Keratinocyte (primary cell): ENCODE data around the gene TMED7. TPM values are rescaled to one million over a fixed set of nuclear protein-coding genes. Genes with fewer than 3 reads are reported as not detected.

Experiments used
- DNase-seq: peaks from one replicate; pipeline ENCODE4 v3.0.0-alpha.2; 2011; ENCODE audit warnings: low read depth, missing footprints, low spot score
- FAIRE-seq: peaks from 2 replicates; lab custom pipeline; 2011; peaks lifted over from hg19 to GRCh38; lab: Jason Lieb, UNC
- H2AFZ ChIP-seq: 2 replicates; pipeline ENCODE4 v1.6.0; 2012; ENCODE audit warnings: low read length, control low read depth, inconsistent platforms; ENCODE audit not compliant: control insufficient read depth
- H3K27ac ChIP-seq: 2 replicates; pipeline ENCODE4 v1.5.1; 2011; ENCODE audit warnings: low read length; ENCODE audit not compliant: control insufficient read depth, insufficient read depth
- H3K27me3 ChIP-seq: 3 replicates; pipeline ENCODE4 v1.6.0; 2011; ENCODE audit warnings: low read length; ENCODE audit not compliant: control insufficient read depth, insufficient read depth; ENCODE audit errors: extremely low read depth
- H3K36me3 ChIP-seq, 2 experiments: 2 replicates in 1 of 2; 3 replicates in 1 of 2; pipeline ENCODE4 v1.5.1; 2011; ENCODE audit warnings: low read length in 2 of 2, mild to moderate bottlenecking in 1 of 2; ENCODE audit not compliant: control insufficient read depth in 2 of 2, insufficient read depth in 2 of 2; ENCODE audit errors: extremely low read depth in 1 of 2
- H3K4me1 ChIP-seq: 3 replicates; pipeline ENCODE4 v1.5.1; 2011; ENCODE audit warnings: low read length; ENCODE audit not compliant: control insufficient read depth, insufficient read depth; ENCODE audit errors: extremely low read depth
- H3K4me2 ChIP-seq: 3 replicates; pipeline ENCODE4 v1.6.0; 2011; ENCODE audit warnings: low read depth, low read length; ENCODE audit not compliant: control insufficient read depth, insufficient read depth; ENCODE audit errors: extremely low read depth
- H3K4me3 ChIP-seq, 3 experiments: fragments of 200-600 bp in 1 of 3; sonication (generic) in 1 of 3; 2 replicates in 2 of 3; 3 replicates in 1 of 3; pipeline ENCODE4 v1.5.1; 2011 to 2016; ENCODE audit warnings: low read length in 3 of 3, mild to moderate bottlenecking in 3 of 3, control low read depth in 2 of 3, inconsistent platforms in 1 of 3, low read depth in 1 of 3, mixed read lengths in 1 of 3, mixed run types in 1 of 3, moderate library complexity in 1 of 3; ENCODE audit not compliant: control insufficient read depth in 2 of 3, insufficient read depth in 2 of 3; ENCODE audit errors: extremely low read depth in 1 of 3
- H3K79me2 ChIP-seq: 2 replicates; pipeline ENCODE4 v1.6.0; 2012; ENCODE audit warnings: low read length; ENCODE audit not compliant: control insufficient read depth, insufficient read depth
- H3K9ac ChIP-seq: 3 replicates; pipeline ENCODE4 v1.6.0; 2011; ENCODE audit warnings: low read length; ENCODE audit not compliant: control insufficient read depth, insufficient read depth; ENCODE audit errors: extremely low read depth
- H3K9me1 ChIP-seq: 3 replicates; pipeline ENCODE4 v1.6.0; 2011; ENCODE audit warnings: low read length; ENCODE audit not compliant: control insufficient read depth, insufficient read depth; ENCODE audit errors: extremely low read depth
- H3K9me3 ChIP-seq: 2 replicates; pipeline ENCODE4 v1.5.1; 2012; ENCODE audit warnings: low read depth, low read length; ENCODE audit not compliant: control insufficient read depth
- H4K20me1 ChIP-seq: 3 replicates; pipeline ENCODE4 v1.6.0; 2011; ENCODE audit warnings: low read length; ENCODE audit not compliant: control insufficient read depth, insufficient read depth; ENCODE audit errors: extremely low read depth
- CTCF ChIP-seq, 3 experiments: IDR thresholded peaks in 1 of 3; conservative IDR thresholded peaks in 1 of 3; optimal IDR thresholded peaks in 1 of 3; 2 replicates in 2 of 3; 3 replicates in 1 of 3; pipeline versions ENCODE3 to v1.5.1; 2011; ENCODE audit warnings: low read length in 3 of 3, mild to moderate bottlenecking in 3 of 3, moderate library complexity in 2 of 3, control low read depth in 1 of 3, inconsistent platforms in 1 of 3; ENCODE audit not compliant: insufficient read depth in 2 of 3; ENCODE audit errors: extremely low read depth in 1 of 3
- EZH2 ChIP-seq: IDR thresholded peaks from one replicate; pipeline ENCODE4 v1.6.1; 2012; ENCODE audit warnings: inconsistent platforms, mild to moderate bottlenecking, low read length, moderate library complexity
- dilution Hi-C: fragments of 300-500 bp; cut with MboI; formaldehyde crosslinking; loops from one replicate; pipeline ENCODE4 v1.7.0; 2020; ENCODE audit warnings: low sequenced_read_pairs; ENCODE audit not compliant: extremely low pct_ligation_motif_present
- polyA plus RNA-seq, 5 experiments: library from polyadenylated mRNA; depleted of rRNA in 3 of 5; stranded (reverse) in 3 of 5; stranded (forward) in 1 of 5; unstranded in 1 of 5; fragments of >200 nt; gene quantifications; 1 replicate in 1 of 5; 2 replicates in 3 of 5; 3 replicates in 1 of 5; pipeline versions ENCODE4 v1.2.1 to v1.2.3, GENCODE V29; 2011 to 2012; ENCODE audit warnings: missing spikeins in 2 of 5, low read depth in 1 of 5, low replicate concordance in 1 of 5

TMED7 gene
- polyA plus RNA-seq, 1 donor (not counting 4 experiments of a cell fraction or from before 2014, with no cell fraction given): 77.9 TPM

GRCh38 chr5:115573133-115573532, 52.7 kb downstream of the TMED7 start:
- Histone ChIP-seq H3K36me3 (no peaks in the 10 kb centered on the region), H3K9ac (no peak overlapping the region), H3K9me3 (no peaks in the 10 kb centered on the region), H2AFZ (no peak overlapping the region), H3K4me1 (peaks cover 15% of the 10 kb centered on the region), H3K9me1 (no peaks in the 10 kb centered on the region), H3K27ac (no peak overlapping the region), H3K27me3 (no peaks in the 10 kb centered on the region), H4K20me1 (no peaks in the 10 kb centered on the region), H3K79me2 (no peaks in the 10 kb centered on the region), H3K4me3 (no peak overlapping the region), H3K4me2 (no peak overlapping the region)
- FAIRE-seq (peak; percentile 69), DNase-seq (no peak)
- TF ChIP-seq EZH2: no peak
- TF ChIP-seq CTCF (optimal IDR thresholded peaks at IDR 0.05 in 1 of 3, IDR thresholded peaks at IDR 0.05 in 1 of 3, conservative IDR thresholded peaks at IDR 0.05 in 1 of 3; ENCODE audit: extremely low read depth in 1 of 3, insufficient read depth in 2 of 3, low read length in 3 of 3): no peak
- dilution Hi-C loops: no loop called here

- H3K79me2 ChIP-seq: no peaks in the 10 kb centered on the region
- TF ChIP-seq EZH2 (no peak), CTCF (optimal IDR thresholded peaks at IDR 0.05 in 1 of 3, IDR thresholded peaks at IDR 0.05 in 1 of 3, conservative IDR thresholded peaks at IDR 0.05 in 1 of 3; ENCODE audit: extremely low read depth in 1 of 3, insufficient read depth in 2 of 3, low read length in 3 of 3) (no peak)
- dilution Hi-C loops: no loop called here
Measured at GRCh38 chr5:115571441-115571878, 54.4 kb downstream of the TMED7 start.

More at GRCh38 chr5:115571441-115571878, 54.4 kb downstream of the TMED7 start:
- Histone ChIP-seq H3K27ac (no peak overlapping the region), H3K27me3 (no peaks in the 10 kb centered on the region), H3K9me3 (no peaks in the 10 kb centered on the region), H4K20me1 (no peaks in the 10 kb centered on the region), H2AFZ (no peak overlapping the region), H3K4me2 (no peak overlapping the region), H3K4me1 (peaks cover 15% of the 10 kb centered on the region), H3K9me1 (no peaks in the 10 kb centered on the region), H3K4me3 (no peak overlapping the region), H3K36me3 (no peaks in the 10 kb centered on the region), H3K9ac (no peak overlapping the region)
- DNase-seq (no peak), FAIRE-seq (no peak)
